NCI-H510A (cell line): ENCODE measurements around the gene EARS2.
"Not testable (repeated sequence)": the region's sequence is repeated elsewhere in the genome, so short reads cannot be mapped to it uniquely, and the experiment has no call there.

Experiments used
- DNase-seq: peaks from one replicate; lab custom pipeline; 2025; lab: John Stamatoyannopoulos, UW

EARS2 gene

GRCh38 chr16:23567602-23568001, 10.5 kb upstream of the EARS2 start:
- no peak for DNase-seq

GRCh38 chr16:23566724-23567123, 9.6 kb upstream of the EARS2 start:
- DNase-seq = no peak

- DNase-seq = no peak
These were observed 7.6 kb upstream of the EARS2 start for GRCh38 chr16:23564575-23565363.

- DNase-seq = no peak
These were observed 6.0 kb upstream of the EARS2 start for GRCh38 chr16:23563186-23563585.

- no peak for DNase-seq
These were observed 5.4 kb upstream of the EARS2 start for GRCh38 chr16:23562505-23562904.

- no peak for DNase-seq
These were observed 4.4 kb upstream of the EARS2 start for GRCh38 chr16:23561586-23561985.

- peak; percentile 17 for DNase-seq
These were observed 891 bp upstream of the EARS2 start for GRCh38 chr16:23557779-23558702.

GRCh38 chr16:23554536-23554935, 2.6 kb downstream of the EARS2 start:
- no peak for DNase-seq

GRCh38 chr16:23552161-23552560, 5.0 kb downstream of the EARS2 start:
- no peak for DNase-seq

- no peak for DNase-seq
These were observed 7.2 kb downstream of the EARS2 start for GRCh38 chr16:23549938-23550337.

GRCh38 chr16:23544436-23544835, 12.7 kb downstream of the EARS2 start:
- DNase-seq = no peak

- DNase-seq = not testable (repeated sequence)
These were observed 16.4 kb downstream of the EARS2 start for GRCh38 chr16:23540817-23541178.

GRCh38 chr16:23539984-23540816, 16.9 kb downstream of the EARS2 start:
- peak; percentile 35 for DNase-seq

- DNase-seq = no peak
These were observed 18.3 kb downstream of the EARS2 start for GRCh38 chr16:23538919-23539278.

GRCh38 chr16:23537390-23537789, 19.8 kb downstream of the EARS2 start:
- no peak for DNase-seq

- DNase-seq = no peak
These were observed 21.2 kb downstream of the EARS2 start for GRCh38 chr16:23535901-23536300.

GRCh38 chr16:23534868-23535860, 22.0 kb downstream of the EARS2 start:
- DNase-seq = no peak

- no peak for DNase-seq
These were observed 24.7 kb downstream of the EARS2 start for GRCh38 chr16:23532448-23532847.

- DNase-seq = no peak
These were observed 27.1 kb downstream of the EARS2 start for GRCh38 chr16:23530062-23530461.

- no peak for DNase-seq
These were observed 28.4 kb downstream of the EARS2 start for GRCh38 chr16:23528644-23529310.
